Stimulated activated CD4-positive, alpha-beta T cell treated with anti-CD3 and anti-CD28 coated beads, Interleukin-2, amount 100 ng/mL, for 24 hours (primary cell): ENCODE data around the gene NUTM1.
"Not testable (repeated sequence)": the region's sequence is repeated elsewhere in the genome, so short reads cannot be mapped to it uniquely, and the experiment has no call there.

Experiments
- DNase-seq, 2 donors: peaks; one replicate each; pipeline ENCODE4 v3.0.0-alpha.2; 2020

Gene NUTM1

GRCh38 chr15:34365836-34366235 is 22.7 kb downstream of the NUTM1 start:
- no peak for DNase-seq

GRCh38 chr15:34366271-34367065 is 23.4 kb downstream of the NUTM1 start:
- peak; percentile 48 to 69 for DNase-seq

GRCh38 chr15:34367101-34368081 is 24.3 kb downstream of the NUTM1 start, which contains the start of gene LPCAT4:
LPCAT4 (minus strand) TSS chr15:34367196; CDS start chr15:34367100, 96 bp downstream.
- DNase-seq: peak; percentile 89 to 90

GRCh38 chr15:34370129-34370528 is 27.0 kb downstream of the NUTM1 start:
- no peak for DNase-seq

GRCh38 chr15:34370643-34371042 is 27.5 kb downstream of the NUTM1 start:
- no peak for DNase-seq

GRCh38 chr15:34373951-34374350 is 30.8 kb downstream of the NUTM1 start:
- no peak for DNase-seq

GRCh38 chr15:34374816-34375215 is 31.7 kb downstream of the NUTM1 start:
- DNase-seq: no peak

- DNase-seq: not testable (repeated sequence)
Measured at GRCh38 chr15:34375541-34375940, 32.4 kb downstream of the NUTM1 start.

GRCh38 chr15:34376856-34377255 is 33.7 kb downstream of the NUTM1 start:
- no peak for DNase-seq

- DNase-seq: not testable (repeated sequence)
Measured at GRCh38 chr15:34380491-34380890, 37.4 kb downstream of the NUTM1 start.

- DNase-seq: not testable (repeated sequence)
Measured at GRCh38 chr15:34381829-34382521, 38.9 kb downstream of the NUTM1 start.

GRCh38 chr15:34389594-34390086 is 46.5 kb downstream of the NUTM1 start:
- DNase-seq: not testable (repeated sequence)

- not testable (repeated sequence) for DNase-seq
Measured at GRCh38 chr15:34392981-34393380, 49.9 kb downstream of the NUTM1 start.

- DNase-seq: not testable (repeated sequence)
Measured at GRCh38 chr15:34397637-34398259, 54.6 kb downstream of the NUTM1 start.

- DNase-seq: not testable (repeated sequence)
Measured at GRCh38 chr15:34403160-34403598, 60.1 kb downstream of the NUTM1 start.

GRCh38 chr15:34403899-34404298 is 60.8 kb downstream of the NUTM1 start:
- not testable (repeated sequence) for DNase-seq
